GM21381 (cell line): ENCODE results near the gene CREB1.

Experiments
- ATAC-seq: cut with Tn5 transposase; IDR thresholded peaks from one replicate; pipeline ENCODE4 v1.9.1; 2021; ENCODE audit warnings: mild to moderate bottlenecking, moderate library complexity; ENCODE audit not compliant: unreplicated experiment

CREB1 gene

GRCh38 chr2:207503234-207503633, 26.5 kb upstream of the CREB1 start:
- peak; percentile 53 for ATAC-seq

GRCh38 chr2:207504513-207505170, 25.1 kb upstream of the CREB1 start:
- ATAC-seq: no peak

DNA sequence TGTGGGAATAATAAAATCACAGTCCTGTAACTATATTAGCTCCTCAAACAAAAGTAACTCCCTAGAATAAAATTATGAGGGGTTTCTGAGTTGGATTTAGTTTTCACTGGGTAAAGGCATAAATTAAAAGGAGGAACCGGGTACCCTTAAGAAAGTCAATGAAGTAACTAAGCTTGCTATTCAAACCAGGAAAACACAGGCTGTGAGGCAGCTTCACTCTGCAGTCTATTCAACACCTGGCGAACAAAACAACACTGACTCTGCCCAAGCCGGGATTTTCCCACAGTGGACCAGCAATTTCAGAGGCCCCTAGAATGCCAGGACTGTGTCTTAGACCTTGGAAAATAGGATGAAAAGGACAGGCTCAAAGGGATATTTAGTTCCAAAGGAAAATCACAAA, 24.6 kb upstream of the CREB1 start:
- no peak for ATAC-seq

DNA sequence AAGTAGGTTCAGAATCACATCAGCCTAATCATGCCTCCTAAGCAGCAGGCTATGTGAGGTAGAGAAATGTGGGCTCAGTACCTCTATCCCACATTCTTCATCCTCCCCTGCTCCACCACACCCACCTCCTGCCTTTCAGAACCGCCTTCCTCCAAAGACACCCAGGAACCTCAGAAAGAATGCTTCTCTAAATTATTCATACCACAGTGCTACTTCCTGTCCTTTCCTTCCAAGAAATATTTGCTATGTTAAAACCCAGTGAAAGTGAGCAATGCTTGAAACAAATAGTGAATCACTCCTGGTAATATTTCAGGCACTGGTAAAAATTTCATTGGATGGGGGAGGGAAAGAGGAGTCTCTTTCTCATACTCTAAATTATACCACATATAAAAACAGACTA, 24.0 kb upstream of the CREB1 start:
- ATAC-seq: no peak

GRCh38 chr2:207506426-207506825, 23.3 kb upstream of the CREB1 start:
- ATAC-seq: no peak

GRCh38 chr2:207510148-207510547, 19.6 kb upstream of the CREB1 start:
- no peak for ATAC-seq

- ATAC-seq: no peak
These were observed 17.9 kb upstream of the CREB1 start for GRCh38 chr2:207511851-207512250.

DNA sequence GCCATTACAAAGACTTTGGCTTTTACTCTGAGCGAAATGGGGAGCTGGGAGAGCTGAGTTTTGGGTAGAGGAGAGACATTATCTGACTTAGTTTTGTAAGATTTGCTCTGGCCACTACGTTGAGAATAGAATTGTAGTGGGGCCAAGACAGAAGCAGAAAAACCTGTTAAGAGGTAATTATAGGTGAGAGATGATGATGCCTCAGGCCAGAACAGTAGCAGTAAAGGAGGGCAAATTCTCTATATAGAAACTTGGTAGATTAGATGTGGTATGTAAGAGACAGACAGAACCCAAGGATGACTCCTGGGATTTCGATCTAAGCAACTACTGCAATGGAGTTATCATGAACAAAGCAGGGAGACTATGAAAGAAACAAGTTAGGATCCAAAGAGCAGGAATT, 17.4 kb upstream of the CREB1 start:
- ATAC-seq: no peak

DNA sequence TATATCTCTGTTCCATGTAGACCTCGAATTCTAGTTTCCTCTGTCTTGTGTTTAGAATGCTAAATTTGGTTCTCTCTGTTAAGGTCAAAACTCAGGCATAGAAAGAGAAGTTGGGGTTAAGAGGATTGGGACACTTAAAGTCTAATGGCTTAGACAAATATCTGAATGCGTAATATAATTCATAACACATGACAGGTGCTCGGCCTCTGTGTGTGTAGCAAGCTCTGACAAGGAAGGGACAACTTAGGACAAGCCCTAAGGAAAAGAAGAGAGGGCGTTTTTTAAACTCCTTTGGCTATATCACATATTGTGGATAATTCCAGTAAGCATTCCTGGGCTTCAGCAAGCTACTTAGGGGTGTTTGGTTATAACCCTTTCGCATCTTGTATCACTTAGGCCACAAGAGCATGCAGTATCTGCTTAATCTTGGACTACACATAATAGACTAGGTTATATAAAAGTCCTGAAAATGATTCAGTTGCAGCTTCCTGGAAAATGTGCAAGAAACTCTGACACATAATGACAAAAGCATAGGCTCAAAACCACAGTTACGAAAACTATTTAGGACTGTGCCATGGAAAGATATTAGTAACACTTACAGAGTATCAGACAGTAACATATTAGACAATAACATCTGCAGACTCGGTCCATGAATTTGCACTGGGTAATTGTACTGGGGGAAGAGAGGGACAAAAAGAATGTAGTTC, 16.1 kb upstream of the CREB1 start:
- no peak for ATAC-seq

- ATAC-seq: no peak
These were observed 15.3 kb upstream of the CREB1 start for GRCh38 chr2:207514451-207514850.

DNA sequence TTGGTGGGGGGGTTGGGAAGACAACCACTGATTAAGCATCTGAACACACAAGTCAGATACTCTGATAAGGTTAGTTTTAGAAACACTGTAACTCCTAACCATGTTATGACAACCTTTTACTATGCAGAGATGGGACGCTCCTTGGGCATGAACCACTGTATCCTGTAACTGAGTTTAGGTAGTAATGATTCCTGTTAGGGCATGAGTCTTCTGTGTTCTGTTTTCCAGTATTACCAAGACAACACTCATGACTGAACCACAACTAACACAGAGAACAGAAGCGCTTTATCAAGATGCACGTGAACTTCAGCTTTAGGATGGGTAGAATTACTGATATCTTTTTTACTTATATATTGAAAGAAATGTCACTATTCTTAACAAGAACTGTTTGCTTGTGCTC, 14.1 kb upstream of the CREB1 start:
- no peak for ATAC-seq

GRCh38 chr2:207516206-207516605, 13.6 kb upstream of the CREB1 start:
- no peak for ATAC-seq

DNA sequence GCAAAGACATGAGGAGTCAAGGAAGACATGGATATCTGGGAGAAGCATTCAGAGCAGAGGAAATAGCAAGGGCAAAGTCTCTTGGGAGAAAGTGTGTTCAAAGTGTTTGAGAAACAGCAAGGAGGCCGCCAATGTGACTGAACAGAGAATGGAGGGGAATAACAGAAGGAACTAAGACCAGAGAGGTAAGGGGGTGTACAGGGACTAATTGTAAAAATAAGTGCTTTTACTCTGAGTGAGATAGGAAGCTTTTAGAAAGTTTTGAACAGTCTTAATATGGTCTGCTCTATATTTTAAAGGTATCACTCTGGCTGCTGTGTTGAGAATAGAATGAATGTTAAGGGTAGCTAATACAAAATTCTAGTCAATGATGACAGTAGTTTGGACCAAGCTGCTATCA, 6.8 kb upstream of the CREB1 start:
- ATAC-seq: no peak

- no peak for ATAC-seq
These were observed 4.5 kb upstream of the CREB1 start for GRCh38 chr2:207525296-207525695.

GRCh38 chr2:207528980-207529329, 807 bp upstream of the CREB1 start:
- ATAC-seq: peak; percentile 9

GRCh38 chr2:207530160-207531031, 634 bp downstream of the CREB1 start:
- ATAC-seq: peak; percentile 1

DNA sequence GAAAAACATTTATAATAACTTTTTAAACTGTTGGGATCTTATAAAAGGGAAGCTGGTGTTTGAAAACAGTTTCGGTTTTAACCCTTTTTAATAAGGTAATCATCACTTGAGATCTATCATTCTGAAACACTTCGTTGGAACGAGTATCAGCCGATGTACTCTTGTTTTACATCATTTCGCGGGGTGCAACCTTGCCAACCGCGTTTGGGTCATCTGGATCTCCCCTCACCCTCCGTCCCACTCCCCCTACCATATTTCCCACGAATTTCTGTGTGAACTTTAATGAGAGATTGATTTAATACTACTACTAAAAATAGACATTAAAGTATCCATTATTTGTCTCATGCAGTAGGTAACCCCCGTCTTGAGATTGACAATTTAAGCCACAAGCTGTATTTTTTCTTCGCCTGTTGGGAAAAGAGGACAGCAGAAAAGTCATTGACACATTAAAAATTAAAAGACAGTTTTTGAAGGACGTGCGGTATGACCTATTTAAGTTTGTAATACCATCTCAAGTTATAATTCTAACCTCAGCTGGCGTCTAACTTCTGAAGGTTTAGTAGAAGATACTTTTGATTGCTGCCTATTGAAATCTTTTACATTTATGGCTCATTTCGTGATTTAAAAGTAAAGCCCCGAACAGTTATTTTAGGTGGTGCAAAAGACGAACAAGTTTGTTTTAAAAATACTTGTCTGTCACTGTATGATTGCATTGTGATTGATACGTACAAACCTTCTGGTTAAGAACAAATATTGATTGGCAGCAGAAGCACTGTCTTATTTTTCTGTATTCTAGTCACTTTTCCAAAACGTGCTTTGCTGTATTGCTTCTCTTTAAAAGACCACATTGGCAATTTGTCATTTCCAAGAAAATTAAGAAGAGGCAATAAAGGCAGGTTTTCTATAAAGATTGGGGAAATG, 1.5 kb downstream of the CREB1 start:
- no peak for ATAC-seq

- ATAC-seq: no peak
These were observed 2.9 kb downstream of the CREB1 start for GRCh38 chr2:207532676-207533075.

DNA sequence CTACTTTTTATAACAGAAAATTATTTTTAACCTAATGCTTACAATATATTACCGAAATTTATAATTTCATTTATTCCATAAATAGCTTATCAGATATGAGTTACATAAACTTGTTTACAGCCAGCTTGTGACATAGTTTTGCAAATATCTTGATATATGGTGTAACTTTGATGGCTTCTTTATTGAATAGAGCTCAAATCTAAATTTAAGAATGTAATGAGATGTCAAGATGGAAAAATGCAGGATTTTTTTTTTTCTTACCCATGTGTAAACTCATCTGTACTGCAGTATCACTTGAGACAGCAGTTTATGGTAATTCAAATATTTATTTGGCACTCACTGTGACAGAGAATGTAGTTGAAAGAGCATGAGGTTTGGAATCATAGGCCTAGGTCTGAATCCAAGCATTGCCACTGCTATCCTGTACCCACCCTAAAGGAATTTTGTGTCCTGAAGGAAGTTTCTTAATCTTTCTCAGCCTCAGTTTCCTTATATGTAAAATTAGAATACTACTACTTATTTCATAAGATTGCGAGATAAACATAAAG, 3.8 kb downstream of the CREB1 start:
- no peak for ATAC-seq

DNA sequence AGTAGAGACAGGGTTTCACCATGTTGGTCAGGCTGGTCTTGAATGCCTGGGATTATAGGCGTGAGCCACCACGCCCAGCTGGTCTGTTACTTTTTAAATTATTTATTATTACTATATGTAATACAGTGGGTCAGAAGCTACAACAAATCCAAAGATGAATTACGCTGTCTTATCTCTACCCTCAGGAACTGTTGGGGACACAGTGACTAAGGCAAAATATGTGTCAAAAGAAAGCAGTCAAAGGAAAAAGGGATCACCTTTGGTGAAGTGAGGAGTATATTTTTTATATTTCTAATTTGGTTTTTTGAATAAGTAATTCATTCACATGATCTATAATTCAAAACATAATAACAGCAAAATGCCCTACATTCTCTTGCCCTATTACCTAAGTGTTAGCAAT, 4.7 kb downstream of the CREB1 start:
- ATAC-seq: no peak

GRCh38 chr2:207539470-207539869, 9.7 kb downstream of the CREB1 start:
- ATAC-seq: no peak
